Activated T-cell treated with anti-CD3 and anti-CD28 coated beads, Interleukin-2, amount 50 U/mL, for 24 hours (primary cell): ENCODE measurements around the gene ZNF689.

Source experiments
- DNase-seq: peaks from one replicate; pipeline ENCODE4 v3.0.0-alpha.2; 2020
- H3K27ac Mint-ChIP-seq: 2 replicates; pipeline ENCODE4 v1.8.0; 2020; ENCODE audit warnings: mild to moderate bottlenecking, mixed read lengths
- H3K27me3 Mint-ChIP-seq: 2 replicates; pipeline ENCODE4 v1.8.0; 2020; ENCODE audit warnings: mixed read lengths
- H3K36me3 Mint-ChIP-seq: 2 replicates; pipeline ENCODE4 v1.8.0; 2020; ENCODE audit warnings: low read depth, mixed read lengths
- H3K4me1 Mint-ChIP-seq: 2 replicates; pipeline ENCODE4 v1.8.0; 2020; ENCODE audit warnings: low read depth, mixed read lengths
- H3K4me3 Mint-ChIP-seq: 2 replicates; pipeline ENCODE4 v1.8.0; 2020; ENCODE audit warnings: mild to moderate bottlenecking, moderate library complexity, mixed read lengths
- H3K9me3 Mint-ChIP-seq: 2 replicates; pipeline ENCODE4 v1.8.0; 2020; ENCODE audit warnings: mixed read lengths

Gene ZNF689

DNA sequence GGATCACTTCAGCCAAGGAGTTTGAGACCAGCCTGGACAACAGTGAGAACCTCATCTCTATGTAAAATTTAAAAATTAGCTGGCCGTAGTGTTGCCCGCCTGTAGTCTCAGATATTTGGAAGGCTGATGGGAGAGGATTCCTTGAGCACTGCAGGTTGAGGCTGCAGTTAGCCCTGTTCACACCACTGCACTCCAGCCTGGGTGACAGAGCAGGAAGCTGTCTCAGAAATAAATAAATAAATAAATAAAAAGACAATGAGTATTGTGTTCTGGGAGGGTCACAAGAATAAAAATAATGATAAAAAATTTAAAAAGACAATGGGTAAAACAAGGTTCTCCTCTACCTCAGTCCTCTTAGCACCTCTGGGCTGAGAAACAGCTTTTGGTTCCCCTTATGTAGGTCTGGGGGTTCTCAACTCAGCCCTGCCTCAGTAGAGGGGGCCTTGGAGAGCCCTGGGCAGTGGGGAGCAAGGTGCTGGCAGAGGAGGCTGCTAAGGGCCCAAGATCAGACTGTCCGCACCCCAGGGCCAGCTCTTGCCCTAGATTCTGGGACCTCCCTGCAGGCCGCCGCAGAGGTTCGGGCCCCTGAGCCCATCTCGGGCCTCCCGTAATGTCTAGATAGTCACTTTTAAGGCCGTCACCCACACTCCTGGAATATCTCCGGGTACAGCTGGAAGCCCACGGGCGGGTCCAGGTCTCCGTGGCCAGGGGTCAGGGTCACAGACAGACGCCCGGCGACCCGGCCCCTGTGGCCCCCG is 55.5 kb downstream of the ZNF689 start:
- peaks cover 61% of the 10 kb centered on the region for H3K4me1 Mint-ChIP-seq
- peaks cover 51% of the 10 kb centered on the region for H3K36me3 Mint-ChIP-seq
- H3K9me3 Mint-ChIP-seq: no peaks in the 10 kb centered on the region
- no peak for DNase-seq
- peak overlapping the region; percentile 94 for H3K27ac Mint-ChIP-seq
- no peaks in the 10 kb centered on the region for H3K27me3 Mint-ChIP-seq
- H3K4me3 Mint-ChIP-seq: no peak overlapping the region

GRCh38 chr16:30553393-30553899 is 56.7 kb downstream of the ZNF689 start:
- Mint-ChIP-seq H3K36me3 (peaks cover 51% of the 10 kb centered on the region), H3K4me1 (peaks cover 63% of the 10 kb centered on the region), H3K9me3 (no peaks in the 10 kb centered on the region), H3K27me3 (no peaks in the 10 kb centered on the region), H3K27ac (peak overlapping the region; percentile 94), H3K4me3 (no peak overlapping the region)
- no peak for DNase-seq

DNA sequence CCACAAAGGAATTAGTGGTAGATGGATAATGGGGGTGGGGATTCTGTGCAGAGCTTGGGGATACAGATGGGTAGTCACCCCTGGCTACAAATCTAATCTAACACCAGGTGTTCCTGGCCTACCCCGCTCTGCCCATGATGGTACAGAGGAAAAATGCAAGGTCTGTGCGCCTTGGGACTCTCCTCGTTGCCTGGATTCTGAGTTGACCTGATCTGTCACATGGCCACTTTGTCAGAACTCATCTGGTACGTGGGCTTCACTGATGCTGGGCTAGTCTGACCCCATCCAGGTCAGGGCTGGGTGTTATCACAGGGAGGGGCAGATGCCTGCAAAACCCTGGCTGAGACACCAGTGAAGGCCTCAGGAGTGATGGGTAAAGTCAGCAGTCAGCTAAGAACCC is 57.2 kb downstream of the ZNF689 start:
- DNase-seq: no peak
- peaks cover 63% of the 10 kb centered on the region for H3K4me1 Mint-ChIP-seq
- peaks cover 51% of the 10 kb centered on the region for H3K36me3 Mint-ChIP-seq
- H3K4me3 Mint-ChIP-seq: no peak overlapping the region
- H3K9me3 Mint-ChIP-seq: no peaks in the 10 kb centered on the region
- no peaks in the 10 kb centered on the region for H3K27me3 Mint-ChIP-seq
- peak overlapping the region; percentile 94 for H3K27ac Mint-ChIP-seq
